NT2/D1 (cell line): ENCODE results near the gene ZBTB47.

Source experiments
- SUZ12 ChIP-seq: IDR thresholded peaks from 2 replicates; pipeline ENCODE4 v1.6.1; 2011; ENCODE audit not compliant: insufficient read length, insufficient read depth; ENCODE audit errors: extremely low read depth
- YY1 ChIP-seq: IDR thresholded peaks from 2 replicates; pipeline ENCODE4 v1.6.1; 2011; ENCODE audit not compliant: insufficient read length, insufficient read depth
- ZNF274 ChIP-seq: IDR thresholded peaks from 2 replicates; pipeline ENCODE4 v1.6.1; 2011; ENCODE audit warnings: mild to moderate bottlenecking, low read depth, low read length

GRCh38 chr3:42713747-42714146 is 60.2 kb downstream of the ZBTB47 start:
- TF ChIP-seq YY1 (no peak), SUZ12 (no peak), ZNF274 (no peak)
